ENCODE measurements around the gene EPHB2. TPM values are rescaled to one million over a fixed set of nuclear protein-coding genes. Genes with fewer than 3 reads are reported as not detected.

EPHB2 gene
- polyA plus RNA-seq, 6 donors from 2014 or later = 0.08 TPM; not detected in 5

DNA sequence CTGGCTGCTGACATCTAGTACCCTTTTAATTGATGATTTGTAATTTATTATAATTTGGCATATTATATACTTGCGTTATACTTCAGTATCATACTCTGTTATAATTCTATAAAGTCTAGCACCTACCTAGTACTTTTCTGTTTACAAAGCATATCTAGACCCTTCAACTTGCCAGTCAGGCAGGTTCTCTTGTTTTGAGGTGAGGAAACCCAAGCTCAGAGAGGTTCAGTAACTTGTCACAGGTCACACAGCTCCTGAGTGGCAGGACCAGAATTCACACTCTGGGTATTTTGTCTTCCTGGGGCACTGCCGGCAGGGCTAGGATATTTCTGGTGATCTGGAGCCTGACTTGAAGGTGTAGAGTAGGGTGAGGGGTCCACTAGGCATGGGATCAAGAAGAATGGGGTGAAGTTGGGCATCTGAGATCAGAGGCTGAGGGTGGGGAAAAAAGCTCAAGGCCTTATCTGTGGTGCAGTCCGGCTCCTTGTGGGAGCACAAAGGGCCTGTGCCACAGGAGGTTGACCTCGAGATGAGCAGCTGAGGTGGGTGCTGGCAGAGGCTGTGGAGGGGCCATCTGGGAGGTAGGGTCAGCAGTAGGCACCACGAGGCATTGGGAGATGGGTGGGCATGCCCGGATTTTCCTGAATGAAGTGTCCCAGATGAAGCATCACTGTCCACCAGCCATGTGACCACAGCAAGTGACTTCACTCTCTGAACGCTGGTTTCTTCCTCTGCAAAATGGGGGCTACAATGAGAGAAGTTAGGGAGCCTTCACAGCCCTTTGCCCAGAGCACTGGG, 102.6 kb downstream of the EPHB2 start:
- Mint-ChIP-seq H3K4me1 (no peaks in the 10 kb centered on the region), H3K27ac (no peak overlapping the region), H3K27me3 (peaks cover 0 to 15% (median 15%) of the 10 kb centered on the region in 3 donors), H3K36me3 (no peaks in the 10 kb centered on the region), H3K9me3 (no peaks in the 10 kb centered on the region), H3K4me3 (no peak overlapping the region)
- no peak for ATAC-seq (ENCODE audit: low read depth in 2 of 2)
- DNase-seq = no peak

DNA sequence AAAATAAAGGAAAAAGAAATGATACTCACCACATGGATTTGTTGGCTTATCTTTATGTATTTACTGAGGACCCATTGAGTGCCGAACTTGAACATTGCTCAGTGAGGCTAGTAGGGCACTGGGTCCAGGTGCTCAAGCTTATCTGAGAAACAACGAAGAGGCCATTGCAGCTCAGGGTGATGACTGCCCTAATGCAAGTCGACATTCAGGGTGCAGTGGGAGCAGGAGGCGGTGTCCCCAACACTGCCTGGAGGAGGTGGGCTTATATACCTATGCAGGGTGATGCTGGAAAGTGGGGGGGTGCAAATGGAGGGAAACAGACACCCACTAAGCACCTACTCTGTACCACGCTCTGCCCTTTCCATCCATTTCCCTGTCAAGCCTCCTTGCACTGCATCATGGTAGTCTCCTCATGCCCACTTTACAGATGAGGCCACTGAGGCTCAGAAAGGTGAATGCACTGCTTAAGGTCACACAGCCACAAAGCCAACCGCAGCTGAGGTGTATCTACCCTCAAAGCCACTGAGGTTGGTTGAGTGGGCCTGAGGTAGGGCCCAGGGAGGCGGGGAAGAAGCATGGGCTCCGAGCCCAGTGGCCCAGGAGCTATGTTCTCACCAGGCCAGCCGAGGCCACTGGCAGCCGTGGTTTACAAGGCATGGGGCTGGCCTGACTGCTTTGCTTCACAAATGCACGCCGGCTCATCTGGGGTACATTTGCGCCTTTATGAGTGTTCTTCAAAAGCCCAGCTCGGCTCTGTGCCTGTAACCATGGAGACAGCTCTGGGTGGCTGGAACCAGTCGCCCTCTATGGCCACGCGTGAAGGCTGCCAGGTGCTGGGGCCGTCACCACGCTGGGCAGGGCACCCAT, 103.8 kb downstream of the EPHB2 start:
- DNase-seq = no peak
- ATAC-seq (ENCODE audit: low read depth in 2 of 2) = no peak
- Mint-ChIP-seq H3K27ac (no peak overlapping the region), H3K36me3 (no peaks in the 10 kb centered on the region), H3K9me3 (no peaks in the 10 kb centered on the region), H3K27me3 (peaks cover 0 to 27% (median 27%) of the 10 kb centered on the region in 3 donors), H3K4me1 (no peaks in the 10 kb centered on the region), H3K4me3 (peak overlapping the region in 1 of 8 donors; percentile 45)

DNA sequence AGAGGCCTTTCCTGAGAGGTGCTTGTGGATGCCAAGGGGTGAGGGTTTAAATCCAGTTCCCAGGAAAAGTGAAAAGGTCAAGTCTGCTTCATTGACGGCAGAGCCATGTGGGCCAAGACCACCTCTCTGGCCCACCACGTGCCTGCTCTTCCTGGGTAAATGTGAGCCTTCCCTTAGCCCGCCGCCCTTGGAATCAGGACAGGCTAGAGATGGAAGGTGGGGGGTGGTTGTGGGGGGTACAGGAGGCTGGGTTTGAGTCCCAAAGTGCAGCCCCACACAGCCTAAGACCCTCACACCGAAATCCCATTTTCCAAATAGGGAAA, 104.4 kb downstream of the EPHB2 start:
- Mint-ChIP-seq H3K27ac (no peak overlapping the region), H3K9me3 (no peaks in the 10 kb centered on the region), H3K4me1 (no peaks in the 10 kb centered on the region), H3K36me3 (no peaks in the 10 kb centered on the region), H3K4me3 (no peak overlapping the region), H3K27me3 (peaks cover 0 to 24% (median 21%) of the 10 kb centered on the region in 3 donors)
- ATAC-seq (ENCODE audit: low read depth in 2 of 2) (no peak), DNase-seq (no peak)

DNA sequence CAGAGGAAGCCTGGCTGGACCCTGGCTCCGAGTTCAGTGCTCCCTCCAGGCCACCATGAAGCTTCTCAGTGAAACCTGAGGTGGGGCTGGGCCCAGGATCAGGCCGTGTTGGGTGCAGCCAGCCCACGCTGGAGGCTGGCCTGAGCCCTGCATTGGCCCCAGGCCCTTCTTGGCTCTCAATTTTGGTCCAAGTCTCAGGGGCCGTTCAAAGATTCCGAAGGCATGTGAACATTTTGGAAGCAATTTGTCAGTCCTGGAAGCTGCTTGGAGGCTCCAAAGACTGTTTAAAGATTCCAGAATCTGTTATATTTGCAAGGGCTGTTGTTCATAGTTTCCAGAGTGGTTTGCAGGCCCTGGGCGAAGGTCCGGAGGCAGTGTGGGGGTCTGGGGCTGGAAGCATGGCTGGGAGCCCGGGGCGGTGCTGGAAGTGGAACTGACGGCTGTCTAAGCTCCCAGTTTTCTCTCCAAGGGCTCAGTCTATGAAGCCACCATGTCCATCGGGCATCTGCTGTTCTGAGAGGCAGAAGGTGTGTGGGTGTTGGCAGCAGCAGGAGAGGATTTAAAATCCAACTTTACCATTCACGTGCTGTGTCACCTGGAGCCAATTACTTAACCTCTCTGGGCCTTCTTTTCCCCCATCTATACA, 104.9 kb downstream of the EPHB2 start:
- Mint-ChIP-seq H3K27me3 (peaks cover 0 to 19% (median 19%) of the 10 kb centered on the region in 3 donors), H3K4me3 (no peak overlapping the region), H3K4me1 (no peaks in the 10 kb centered on the region), H3K27ac (no peak overlapping the region), H3K9me3 (no peaks in the 10 kb centered on the region), H3K36me3 (no peaks in the 10 kb centered on the region)
- ATAC-seq (ENCODE audit: low read depth in 2 of 2) = no peak
- no peak for DNase-seq

DNA sequence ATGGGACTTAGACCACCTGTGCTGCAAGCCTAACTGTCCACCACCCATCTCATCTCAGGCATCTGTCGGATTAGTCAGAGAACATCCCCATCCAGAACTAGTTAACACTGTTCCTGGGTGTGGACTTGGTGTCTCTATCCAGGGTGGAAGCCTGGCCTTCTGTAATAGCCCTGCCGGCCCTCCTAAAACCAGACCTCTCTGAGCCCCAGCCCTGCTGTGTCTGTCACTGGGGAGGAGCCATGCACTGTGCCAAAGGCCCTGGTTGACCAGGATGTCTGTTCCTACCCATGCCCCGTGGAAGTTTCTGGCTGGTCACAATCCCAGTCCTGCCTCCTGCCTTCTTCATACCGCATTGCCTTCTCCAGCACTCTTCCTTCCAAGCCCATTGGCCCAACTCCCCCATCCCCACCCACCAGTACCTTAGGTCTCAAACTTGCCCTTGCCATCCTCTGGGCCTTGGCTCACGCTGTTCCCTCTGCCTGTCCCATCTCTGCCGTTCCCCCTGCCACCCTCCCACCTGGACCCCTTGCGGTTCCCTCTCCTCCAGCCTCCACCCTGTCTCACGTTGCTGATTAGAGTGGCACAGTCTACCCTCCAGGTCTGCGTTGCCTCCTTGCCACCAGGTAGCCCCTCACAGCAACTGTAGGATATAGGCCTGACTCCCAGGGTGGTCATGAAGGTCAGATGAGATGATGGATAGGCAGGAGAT, 105.6 kb downstream of the EPHB2 start:
- Mint-ChIP-seq H3K27ac (no peak overlapping the region), H3K4me1 (no peaks in the 10 kb centered on the region), H3K4me3 (no peak overlapping the region), H3K9me3 (no peaks in the 10 kb centered on the region), H3K27me3 (peaks cover 0 to 15% (median 13%) of the 10 kb centered on the region in 3 donors), H3K36me3 (no peaks in the 10 kb centered on the region)
- DNase-seq = no peak
- no peak for ATAC-seq (ENCODE audit: low read depth in 2 of 2)

DNA sequence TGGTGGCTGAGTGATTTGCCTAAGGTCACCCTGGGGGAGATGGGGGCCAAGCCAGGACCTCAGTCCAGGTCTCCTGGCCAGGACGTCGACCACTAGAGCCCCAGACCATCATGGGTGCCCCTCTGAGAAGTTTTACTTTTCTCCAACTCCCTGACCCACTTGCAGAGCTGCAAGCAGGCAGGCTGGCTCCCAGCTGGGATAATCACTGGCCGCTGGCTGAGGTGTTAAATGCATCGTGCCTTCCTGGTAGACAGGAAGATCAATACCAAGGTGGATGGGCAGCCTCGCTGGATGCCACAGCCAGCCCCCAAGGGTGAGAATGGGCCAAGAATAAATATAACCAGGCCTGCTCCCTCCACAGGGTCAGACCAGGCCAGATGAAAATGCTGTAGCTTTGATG, 106.2 kb downstream of the EPHB2 start:
- Mint-ChIP-seq H3K4me1 (no peaks in the 10 kb centered on the region), H3K4me3 (no peak overlapping the region), H3K27ac (no peak overlapping the region), H3K27me3 (peaks cover 0 to 15% (median 13%) of the 10 kb centered on the region in 3 donors), H3K36me3 (no peaks in the 10 kb centered on the region), H3K9me3 (no peaks in the 10 kb centered on the region)
- ATAC-seq (ENCODE audit: low read depth in 2 of 2) (no peak), DNase-seq (no peak)

DNA sequence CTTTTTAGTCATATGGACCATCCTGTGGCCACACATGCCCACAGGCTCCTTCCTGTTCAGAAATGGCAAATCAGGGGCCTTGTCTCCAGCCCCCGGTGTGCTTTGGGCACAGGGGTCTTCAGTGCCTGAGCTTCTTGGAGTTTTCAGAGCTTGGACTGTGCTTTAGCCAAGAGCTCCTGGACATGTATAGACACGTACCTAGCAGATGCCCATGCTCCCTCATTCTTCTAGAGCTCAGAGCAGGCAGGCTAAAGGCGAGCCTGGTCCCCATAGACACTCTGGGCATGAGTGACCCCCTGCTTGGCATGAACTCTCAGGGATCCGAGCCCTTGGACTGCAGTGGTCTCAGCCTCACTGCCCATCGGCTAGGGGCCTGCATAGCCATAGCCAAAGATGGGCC, 106.8 kb downstream of the EPHB2 start:
- Mint-ChIP-seq H3K4me1 (no peaks in the 10 kb centered on the region), H3K9me3 (no peaks in the 10 kb centered on the region), H3K27me3 (peaks cover 0 to 15% (median 13%) of the 10 kb centered on the region in 3 donors), H3K27ac (no peak overlapping the region), H3K36me3 (no peaks in the 10 kb centered on the region), H3K4me3 (peak overlapping the region in 1 of 8 donors; percentile 47)
- no peak for ATAC-seq (ENCODE audit: low read depth in 2 of 2)
- no peak for DNase-seq

DNA sequence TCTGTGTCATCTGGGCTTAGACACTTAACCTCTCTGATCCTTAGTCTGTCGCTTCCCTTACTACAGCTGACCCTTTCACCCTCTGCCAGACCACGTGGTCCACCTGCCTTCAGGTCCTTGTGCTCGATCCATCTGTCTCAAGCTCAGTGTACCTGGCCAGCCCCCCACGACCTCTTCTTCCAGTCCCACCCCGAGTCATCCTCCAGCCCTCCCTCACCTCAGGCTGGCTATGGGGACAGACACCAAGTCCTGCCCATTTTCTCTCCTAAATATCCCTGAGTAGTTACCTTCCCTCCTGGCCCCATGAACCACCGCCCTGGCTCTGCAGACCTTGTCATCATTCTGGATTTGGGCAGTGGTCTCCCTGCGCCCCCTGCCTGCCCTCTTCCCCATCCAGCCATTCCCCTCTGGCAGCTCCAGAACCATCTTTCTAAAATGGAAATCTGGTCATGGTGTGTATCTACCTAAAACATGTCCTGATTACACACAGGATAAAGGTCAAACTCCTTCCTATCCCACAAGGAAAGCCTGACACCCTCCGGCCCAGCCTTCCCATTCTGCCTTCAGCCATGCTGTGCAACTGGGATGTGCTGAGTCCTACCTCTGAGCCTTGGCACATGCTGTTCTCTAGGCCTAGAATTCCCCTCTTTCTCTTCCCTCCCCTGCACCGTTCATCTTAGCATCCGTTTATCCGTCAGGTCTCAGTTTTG, 107.6 kb downstream of the EPHB2 start:
- no peaks in the 10 kb centered on the region for H3K36me3 Mint-ChIP-seq
- peak overlapping the region in 1 of 8 donors; percentile 61 for H3K4me3 Mint-ChIP-seq
- H3K27ac Mint-ChIP-seq = peak overlapping the region in 1 of 6 donors; percentile 66
- peaks cover 0 to 15% (median 13%) of the 10 kb centered on the region in 3 donors for H3K27me3 Mint-ChIP-seq
- ATAC-seq (ENCODE audit: low read depth in 2 of 2) (no peak), DNase-seq (no peak)
- H3K4me1 Mint-ChIP-seq = no peaks in the 10 kb centered on the region
- H3K9me3 Mint-ChIP-seq = no peaks in the 10 kb centered on the region

DNA sequence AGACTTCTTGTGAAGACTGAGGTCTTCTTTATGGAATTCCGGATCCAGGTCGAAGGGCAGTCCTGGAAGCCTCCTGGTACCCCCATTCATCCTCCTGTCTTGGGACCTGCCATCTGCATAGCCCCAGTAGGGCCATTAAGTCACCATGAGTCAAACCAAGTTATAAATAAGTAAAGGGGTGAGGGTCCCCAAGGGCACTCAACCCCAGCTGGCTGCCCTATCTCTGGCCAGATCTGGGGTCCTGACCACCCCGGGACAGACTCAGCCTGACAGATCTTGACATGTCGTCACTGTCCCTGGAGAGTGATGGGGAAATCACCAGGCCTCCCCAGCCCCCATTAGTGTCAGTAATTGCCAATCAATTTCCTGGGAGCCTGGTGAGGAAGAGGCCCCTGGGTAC, 108.7 kb downstream of the EPHB2 start:
- Mint-ChIP-seq H3K27me3 (peaks cover 5 to 23% (median 15%) of the 10 kb centered on the region in 3 donors), H3K4me1 (no peaks in the 10 kb centered on the region), H3K27ac (no peak overlapping the region), H3K9me3 (no peaks in the 10 kb centered on the region), H3K36me3 (no peaks in the 10 kb centered on the region), H3K4me3 (no peak overlapping the region)
- DNase-seq = no peak
- ATAC-seq (ENCODE audit: low read depth in 2 of 2) = no peak

DNA sequence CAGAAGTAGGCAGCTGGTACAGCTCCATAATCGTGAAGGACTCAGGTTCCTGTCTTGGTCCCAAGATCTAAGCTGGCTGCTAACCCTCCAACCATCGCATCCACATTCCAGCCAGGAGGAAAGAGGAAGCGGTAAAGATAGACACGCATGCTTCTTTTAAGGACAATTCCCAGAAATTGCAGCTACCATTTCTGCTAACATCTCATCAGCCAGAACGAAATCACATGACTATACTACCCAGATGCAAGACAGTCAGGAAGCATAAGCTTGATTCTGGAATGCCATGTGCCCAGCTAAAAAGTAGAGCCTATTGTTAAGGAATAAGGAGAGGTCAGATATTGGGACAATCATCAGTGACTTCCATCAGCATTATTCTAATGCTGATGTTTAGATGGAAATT, 110.4 kb downstream of the EPHB2 start:
- H3K36me3 Mint-ChIP-seq = no peaks in the 10 kb centered on the region

DNA sequence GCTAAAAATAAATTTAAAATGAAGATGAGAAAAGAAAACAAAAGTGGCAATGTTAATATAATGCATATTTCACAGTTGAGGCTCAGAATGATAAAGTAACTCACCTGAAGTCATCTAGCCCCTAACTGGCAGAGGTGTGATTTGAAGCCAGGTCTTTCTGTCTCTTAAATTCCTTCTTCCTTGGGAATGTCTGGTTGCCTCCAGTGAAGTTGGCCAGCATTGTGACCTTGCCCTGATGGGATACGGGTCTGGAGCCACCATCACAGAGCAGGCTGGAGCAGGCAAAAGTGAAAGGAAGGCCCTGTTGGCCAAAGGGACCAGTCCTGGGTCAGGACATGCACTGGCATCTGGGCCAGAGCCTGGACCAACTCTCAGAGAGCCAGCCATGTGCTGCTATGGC, 111.7 kb downstream of the EPHB2 start:
- no peak for ATAC-seq (ENCODE audit: low read depth in 2 of 2)
- H3K27ac Mint-ChIP-seq = no peak overlapping the region
- H3K4me3 Mint-ChIP-seq = no peak overlapping the region
- H3K4me1 Mint-ChIP-seq = no peaks in the 10 kb centered on the region
- DNase-seq = no peak
- H3K9me3 Mint-ChIP-seq = no peaks in the 10 kb centered on the region
- H3K36me3 Mint-ChIP-seq = no peaks in the 10 kb centered on the region
- H3K27me3 Mint-ChIP-seq = peaks cover 9 to 23% (median 15%) of the 10 kb centered on the region in 3 donors

More for the DNA sequence above, 110.4 kb downstream of the EPHB2 start:
- ATAC-seq (ENCODE audit: low read depth in 2 of 2) (no peak), DNase-seq (no peak)
- Mint-ChIP-seq H3K4me3 (no peak overlapping the region), H3K9me3 (no peaks in the 10 kb centered on the region), H3K4me1 (no peaks in the 10 kb centered on the region), H3K27me3 (peaks cover 9 to 23% (median 15%) of the 10 kb centered on the region in 3 donors), H3K27ac (no peak overlapping the region)

DNA sequence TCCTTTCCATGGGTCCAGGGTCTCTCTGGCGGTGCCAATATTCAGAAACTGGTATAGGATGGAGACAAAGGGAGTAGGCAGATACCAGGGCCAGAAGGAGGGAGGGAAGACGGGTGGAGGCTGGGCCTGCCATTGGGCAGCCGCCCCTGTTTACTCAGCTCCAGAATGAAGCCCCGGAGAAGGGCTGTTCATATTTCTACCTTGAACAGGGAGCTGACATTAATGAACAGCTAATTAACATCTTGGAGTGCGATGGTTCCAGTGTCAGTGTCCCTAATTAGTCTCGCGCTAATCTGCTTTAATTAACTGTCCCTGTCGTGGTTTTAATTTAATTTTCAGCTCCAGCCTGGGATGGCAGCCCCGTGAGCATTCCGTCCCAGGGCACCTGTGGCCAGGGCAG, 113.8 kb downstream of the EPHB2 start:
- no peak for DNase-seq
- Mint-ChIP-seq H3K9me3 (no peaks in the 10 kb centered on the region), H3K27me3 (peaks cover 0 to 11% (median 9%) of the 10 kb centered on the region in 3 donors), H3K27ac (no peak overlapping the region), H3K36me3 (no peaks in the 10 kb centered on the region), H3K4me3 (no peak overlapping the region), H3K4me1 (no peaks in the 10 kb centered on the region)
- ATAC-seq (ENCODE audit: low read depth in 2 of 2) = no peak

DNA sequence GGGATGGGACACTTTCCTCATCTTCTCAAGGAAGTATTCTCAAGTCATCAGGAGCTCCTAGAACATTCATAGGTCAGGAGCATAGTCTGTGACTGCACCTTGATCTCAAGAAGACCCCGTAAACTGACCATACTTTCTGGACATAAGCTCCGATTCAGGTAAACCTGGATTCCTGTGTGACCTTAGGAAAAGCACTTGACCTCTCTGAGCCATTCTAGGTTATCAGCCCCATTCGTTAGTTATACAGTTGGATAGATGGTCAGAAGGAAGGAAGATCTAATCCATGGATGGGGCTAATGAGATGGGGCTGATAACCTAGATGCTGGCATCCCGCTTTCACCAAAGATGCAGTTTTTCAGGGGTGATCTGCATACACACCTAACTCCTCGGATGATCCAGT, 114.3 kb downstream of the EPHB2 start:
- ATAC-seq (ENCODE audit: low read depth in 2 of 2) = no peak
- DNase-seq = no peak
- H3K27ac Mint-ChIP-seq = no peak overlapping the region
- no peaks in the 10 kb centered on the region for H3K9me3 Mint-ChIP-seq
- H3K4me3 Mint-ChIP-seq = no peak overlapping the region
- no peaks in the 10 kb centered on the region for H3K36me3 Mint-ChIP-seq
- no peaks in the 10 kb centered on the region for H3K4me1 Mint-ChIP-seq
- H3K27me3 Mint-ChIP-seq = peaks cover 0 to 11% (median 9%) of the 10 kb centered on the region in 3 donors
